ENCODE measurements around the gene ERI3.

The ERI3 gene

GRCh38 chr1:44354840-44355581, at the start of gene ERI3:
ERI3 (minus strand) TSS chr1:44355257; CDS start chr1:44355026, 231 bp downstream.
- in situ Hi-C loops (cut with HindIII; ENCODE audit: low sequenced_read_pairs), result no loop called here
- peak; percentile 93 for DNase-seq (ENCODE audit: low read depth)
- H3K4me3 ChIP-seq (ENCODE audit: low read depth, low read length), result peak within 1 kb of the TSS; percentile 82
- no peak for TF ChIP-seq CTCF (IDR thresholded peaks at IDR 0.05; ENCODE audit: low read depth, low read length, missing control alignments)

DNA sequence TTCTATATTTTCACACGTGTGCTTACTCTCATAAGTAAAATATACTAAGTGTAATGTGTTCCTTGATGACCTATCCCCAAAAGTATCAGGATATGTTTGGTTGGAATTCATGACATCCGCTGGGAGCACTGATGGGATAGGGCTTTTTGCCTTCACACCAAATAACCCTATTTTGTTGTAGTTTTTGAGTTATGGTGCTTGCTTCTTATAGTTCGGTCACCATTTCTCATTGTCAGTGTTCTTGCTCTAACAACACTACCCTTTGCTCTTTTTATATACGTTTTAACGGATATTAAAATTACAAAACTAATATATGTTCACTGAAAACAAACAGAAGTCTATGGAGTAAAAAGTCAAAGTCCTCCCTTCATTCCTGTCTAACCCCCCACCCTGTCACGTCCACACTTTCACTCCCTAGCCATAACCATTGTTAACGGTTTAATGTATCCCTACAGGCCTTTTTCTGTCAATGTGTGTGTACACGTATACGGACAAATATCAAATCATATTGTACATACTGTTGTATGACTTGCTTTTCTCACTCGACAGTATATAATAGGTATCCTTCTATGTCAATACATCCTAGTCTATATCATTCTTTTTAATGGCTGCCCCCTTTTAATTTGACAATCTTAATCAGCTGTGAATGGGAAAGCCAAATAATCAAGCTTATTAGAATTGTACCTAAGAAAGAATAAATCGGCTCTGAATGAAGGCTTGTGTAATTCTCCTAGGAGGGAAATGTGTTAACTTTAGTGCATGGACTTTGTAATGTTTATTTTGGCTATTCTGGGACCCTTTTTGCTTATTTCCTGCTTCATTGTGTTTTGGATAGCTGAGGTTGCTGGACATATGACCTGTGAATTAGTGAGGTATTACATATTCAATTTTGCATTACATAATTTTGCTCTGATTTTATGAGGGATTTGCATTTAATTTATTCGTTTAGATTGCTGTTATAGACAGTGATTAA, 46.5 kb upstream of the ERI3 start:
- H3K4me3 ChIP-seq (ENCODE audit: low read depth, low read length), result no peak overlapping the region
- in situ Hi-C loops (cut with HindIII; ENCODE audit: low sequenced_read_pairs), result no loop called here
- no peak for TF ChIP-seq CTCF (IDR thresholded peaks at IDR 0.05; ENCODE audit: low read depth, low read length, missing control alignments)
- DNase-seq (ENCODE audit: low read depth), result no peak

- no peak for TF ChIP-seq CTCF (IDR thresholded peaks at IDR 0.05; ENCODE audit: low read depth, low read length, missing control alignments)
- in situ Hi-C loops (cut with HindIII; ENCODE audit: low sequenced_read_pairs), result no loop called here
- DNase-seq (ENCODE audit: low read depth), result peak; percentile 54
- no peak overlapping the region for H3K4me3 ChIP-seq (ENCODE audit: low read depth, low read length)
Observed at GRCh38 chr1:44390277-44390676, 35.2 kb upstream of the ERI3 start.

DNA sequence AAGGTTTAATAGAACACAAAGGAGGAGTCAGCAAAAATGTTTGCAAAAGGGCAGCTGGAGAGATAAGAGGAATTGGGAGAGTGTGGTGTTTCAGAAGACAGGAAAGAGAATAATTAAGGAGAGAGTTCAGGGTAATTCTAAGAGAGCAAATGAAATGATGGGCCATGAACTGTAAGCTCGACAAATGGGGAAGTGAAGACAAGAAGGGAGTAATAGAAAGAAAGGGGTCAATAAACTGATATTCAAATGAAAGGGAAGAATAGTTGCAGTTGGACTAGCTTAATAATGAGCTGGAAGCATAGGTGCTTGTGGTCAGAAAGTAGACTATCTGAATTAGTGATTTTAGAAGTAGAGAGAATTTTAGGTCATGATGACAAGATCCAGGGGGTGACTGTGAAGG, 34.4 kb upstream of the ERI3 start:
- DNase-seq (ENCODE audit: low read depth), result no peak
- TF ChIP-seq CTCF (IDR thresholded peaks at IDR 0.05; ENCODE audit: low read depth, low read length, missing control alignments), result no peak
- no peak overlapping the region for H3K4me3 ChIP-seq (ENCODE audit: low read depth, low read length)
- in situ Hi-C loops (cut with HindIII; ENCODE audit: low sequenced_read_pairs), result no loop called here

DNA sequence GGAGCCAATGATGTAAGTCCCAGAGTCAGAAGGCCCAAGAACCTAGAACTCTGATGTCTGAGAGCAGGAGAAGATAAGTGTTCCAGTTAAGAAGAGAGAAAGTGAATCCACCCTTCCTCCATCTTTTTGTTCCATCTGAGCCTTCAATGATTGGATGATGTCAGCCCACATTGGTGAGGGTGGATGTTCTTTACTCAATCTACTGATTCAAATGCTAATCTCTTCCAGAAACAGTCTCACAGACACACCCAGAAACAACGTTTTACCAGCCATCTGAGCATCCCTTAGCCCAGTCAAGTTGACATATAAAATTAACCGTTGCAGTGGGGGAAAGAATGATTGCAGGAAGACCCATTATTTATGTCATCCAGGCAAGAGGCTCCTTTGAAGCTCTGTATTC, 33.5 kb upstream of the ERI3 start:
- in situ Hi-C loops (cut with HindIII; ENCODE audit: low sequenced_read_pairs), result no loop called here
- DNase-seq (ENCODE audit: low read depth), result no peak
- TF ChIP-seq CTCF (IDR thresholded peaks at IDR 0.05; ENCODE audit: low read depth, low read length, missing control alignments), result no peak
- no peak overlapping the region for H3K4me3 ChIP-seq (ENCODE audit: low read depth, low read length)

GRCh38 chr1:44380666-44381177, 25.7 kb upstream of the ERI3 start:
- no peak for TF ChIP-seq CTCF (IDR thresholded peaks at IDR 0.05; ENCODE audit: low read depth, low read length, missing control alignments)
- DNase-seq (ENCODE audit: low read depth), result no peak
- in situ Hi-C loops (cut with HindIII; ENCODE audit: low sequenced_read_pairs), result no loop called here
- H3K4me3 ChIP-seq (ENCODE audit: low read depth, low read length), result no peak overlapping the region
